ENCODE results near the gene CCNT1. TPM values are rescaled to one million over a fixed set of nuclear protein-coding genes. Genes with fewer than 3 reads are reported as not detected.
"Not testable (repeated sequence)": the region's sequence is repeated elsewhere in the genome, so short reads cannot be mapped to it uniquely, and the experiment has no call there.

CCNT1 gene
- total RNA-seq, 1 donor from 2014 or later = 51.5 TPM

GRCh38 chr12:48695859-48696258 is 20.6 kb downstream of the CCNT1 start:
- DNase-seq (ENCODE audit: low spot score) = no peak
- intact Hi-C loops (cut with DNase I) = no loop called here
- ATAC-seq = no peak

- ATAC-seq (no peak), DNase-seq (ENCODE audit: low spot score) (no peak)
Observed at GRCh38 chr12:48694038-48694437, 22.5 kb downstream of the CCNT1 start.

GRCh38 chr12:48693572-48693971 is 22.9 kb downstream of the CCNT1 start:
- ATAC-seq = no peak
- no peak for DNase-seq (ENCODE audit: low spot score)
- intact Hi-C loops (cut with DNase I) = no loop called here

More at GRCh38 chr12:48694038-48694437, 22.5 kb downstream of the CCNT1 start:
- intact Hi-C loops (cut with DNase I) = no loop called here

- DNase-seq (ENCODE audit: low spot score) = no peak
- ATAC-seq = no peak
- intact Hi-C loops (cut with DNase I) = no loop called here
Observed at GRCh38 chr12:48691826-48692487, 24.6 kb downstream of the CCNT1 start.

- no peak for DNase-seq (ENCODE audit: low spot score)
- intact Hi-C loops (cut with DNase I) = no loop called here
- no peak for ATAC-seq
Observed at GRCh38 chr12:48690990-48691389, 25.5 kb downstream of the CCNT1 start.

GRCh38 chr12:48690436-48690835 is 26.1 kb downstream of the CCNT1 start:
- DNase-seq (ENCODE audit: low spot score) (no peak), ATAC-seq (no peak)
- intact Hi-C loops (cut with DNase I) = no loop called here

GRCh38 chr12:48688836-48689235 is 27.7 kb downstream of the CCNT1 start:
- ATAC-seq = no peak
- intact Hi-C loops (cut with DNase I) = no loop called here
- no peak for DNase-seq (ENCODE audit: low spot score)

- no peak for DNase-seq (ENCODE audit: low spot score)
- intact Hi-C loops (cut with DNase I) = no loop called here
- ATAC-seq = no peak
Observed at GRCh38 chr12:48687592-48687991, 28.9 kb downstream of the CCNT1 start.

- no peak for DNase-seq (ENCODE audit: low spot score)
- ATAC-seq = no peak
- intact Hi-C loops (cut with DNase I) = no loop called here
Observed at GRCh38 chr12:48686615-48687334, 29.7 kb downstream of the CCNT1 start.

GRCh38 chr12:48686037-48686595 is 30.4 kb downstream of the CCNT1 start:
- intact Hi-C loops (cut with DNase I) = no loop called here
- no peak for ATAC-seq
- no peak for DNase-seq (ENCODE audit: low spot score)

GRCh38 chr12:48683534-48683933 is 33.0 kb downstream of the CCNT1 start:
- ATAC-seq (no peak), DNase-seq (ENCODE audit: low spot score) (no peak)
- intact Hi-C loops (cut with DNase I) = no loop called here

GRCh38 chr12:48682927-48683326 is 33.6 kb downstream of the CCNT1 start:
- ATAC-seq (no peak), DNase-seq (ENCODE audit: low spot score) (no peak)
- intact Hi-C loops (cut with DNase I) = no loop called here

- DNase-seq (ENCODE audit: low spot score); ATAC-seq; intact Hi-C loops (cut with DNase I): not testable (repeated sequence)
Observed at GRCh38 chr12:48682533-48682905, 34.0 kb downstream of the CCNT1 start.

GRCh38 chr12:48681710-48682532 is 34.6 kb downstream of the CCNT1 start, which contains the start of gene KANSL2:
Gene KANSL2 (minus strand): TSS chr12:48682238. CDS start chr12:48681632, 606 bp downstream.
- ATAC-seq (peak; percentile 100), DNase-seq (ENCODE audit: low spot score) (peak; percentile 98)
- intact Hi-C loops (cut with DNase I) = no loop called here

- ATAC-seq (no peak), DNase-seq (ENCODE audit: low spot score) (no peak)
- intact Hi-C loops (cut with DNase I) = no loop called here
Observed at GRCh38 chr12:48681399-48681709, 35.2 kb downstream of the CCNT1 start.

- DNase-seq (ENCODE audit: low spot score) (no peak), ATAC-seq (no peak)
- intact Hi-C loops (cut with DNase I) = no loop called here
Observed at GRCh38 chr12:48680861-48681260, 35.6 kb downstream of the CCNT1 start.

- no peak for ATAC-seq
- no peak for DNase-seq (ENCODE audit: low spot score)
- intact Hi-C loops (cut with DNase I) = no loop called here
Observed at GRCh38 chr12:48678551-48679185, 37.8 kb downstream of the CCNT1 start.

- no peak for DNase-seq (ENCODE audit: low spot score)
- ATAC-seq = no peak
- intact Hi-C loops (cut with DNase I) = no loop called here
Observed at GRCh38 chr12:48671231-48671856, 45.2 kb downstream of the CCNT1 start.

- ATAC-seq (no peak), DNase-seq (ENCODE audit: low spot score) (no peak)
- intact Hi-C loops (cut with DNase I) = no loop called here
Observed at GRCh38 chr12:48668996-48669395, 47.5 kb downstream of the CCNT1 start.
